Activated T-helper 17 cell treated with anti-CD3 and anti-CD28 coated beads, Interleukin-2, amount 50 U/mL, for 72 hours (primary cell): ENCODE data around the gene PDZD2. TPM values are rescaled to one million over a fixed set of nuclear protein-coding genes. Genes with fewer than 3 reads are reported as not detected.

Experiments
- ATAC-seq: fragments of 150-1000 bp; cut with Tn5 transposase; replicated peaks from 2 replicates; pipeline ENCODE4 v1.10.0; 2021; ENCODE audit warnings: mild to moderate bottlenecking, moderate library complexity
- H3K27ac Mint-ChIP-seq: one replicate; pipeline ENCODE4 v1.8.0; 2022; ENCODE audit warnings: mixed read lengths
- H3K27me3 Mint-ChIP-seq: one replicate; pipeline ENCODE4 v1.8.0; 2022; ENCODE audit warnings: mixed read lengths
- H3K36me3 Mint-ChIP-seq: one replicate; pipeline ENCODE4 v1.8.0; 2022; ENCODE audit warnings: low read depth, mild to moderate bottlenecking, mixed read lengths
- H3K4me1 Mint-ChIP-seq: one replicate; pipeline ENCODE4 v1.8.0; 2022; ENCODE audit warnings: mixed read lengths
- H3K4me3 Mint-ChIP-seq: one replicate; pipeline ENCODE4 v1.8.0; 2022; ENCODE audit warnings: mild to moderate bottlenecking, mixed read lengths
- H3K9me3 Mint-ChIP-seq: one replicate; pipeline ENCODE4 v1.8.0; 2022; ENCODE audit warnings: mixed read lengths
- total RNA-seq, 2 donors: library from RNA; stranded (reverse); gene quantifications; one replicate each; pipeline ENCODE4 v1.2.3, GENCODE V29; 2022

The PDZD2 gene
- total RNA-seq, 2 donors from 2014 or later = 0.53 TPM; not detected in 1

DNA sequence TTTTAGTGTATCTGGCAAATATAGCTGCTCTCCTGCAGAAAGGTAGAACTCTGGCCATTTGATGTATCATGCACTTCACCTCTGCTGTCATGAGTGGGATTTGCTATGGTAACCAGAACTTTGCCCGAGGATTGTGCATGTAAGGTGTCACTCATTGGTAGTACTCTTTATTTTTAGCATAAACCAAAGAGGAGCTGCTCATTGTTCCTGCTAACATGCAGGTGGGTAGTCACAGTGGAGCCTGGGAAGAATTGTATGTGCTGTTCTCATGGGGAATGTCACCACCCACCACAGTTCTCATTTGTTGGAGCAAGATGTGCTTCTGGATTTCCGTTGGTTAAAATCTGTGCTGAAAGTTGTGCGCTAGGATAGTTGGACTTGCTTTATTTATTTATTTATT, 12.3 kb downstream of the PDZD2 start:
- ATAC-seq = no peak
- Mint-ChIP-seq H3K27me3 (peaks cover 2% of the 10 kb centered on the region), H3K4me3 (no peak overlapping the region), H3K9me3 (no peaks in the 10 kb centered on the region), H3K27ac (no peak overlapping the region), H3K4me1 (no peaks in the 10 kb centered on the region), H3K36me3 (no peaks in the 10 kb centered on the region)

DNA sequence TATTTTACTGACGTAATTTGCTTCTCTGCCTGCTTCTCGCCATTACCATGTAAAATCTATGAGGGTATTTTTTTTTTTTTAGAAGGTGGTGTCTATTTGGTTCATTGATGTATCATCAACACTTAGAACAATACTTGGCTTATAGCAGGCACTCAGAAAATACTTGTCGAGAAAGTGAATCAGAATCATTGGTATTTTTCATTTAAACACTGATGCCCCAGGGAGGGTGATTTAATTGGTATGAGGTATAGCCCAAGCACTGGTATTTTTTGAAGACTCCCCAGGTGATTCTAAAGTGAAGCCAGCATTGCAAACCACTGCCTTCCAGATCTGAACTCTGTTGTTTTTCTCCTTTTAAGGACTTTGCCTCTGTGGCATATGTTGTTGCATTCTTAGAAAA, 16.6 kb downstream of the PDZD2 start:
- H3K27ac Mint-ChIP-seq = no peak overlapping the region
- H3K4me1 Mint-ChIP-seq = no peaks in the 10 kb centered on the region
- no peaks in the 10 kb centered on the region for H3K9me3 Mint-ChIP-seq
- peaks cover 8% of the 10 kb centered on the region for H3K27me3 Mint-ChIP-seq
- no peak for ATAC-seq
- H3K4me3 Mint-ChIP-seq = no peak overlapping the region
- no peaks in the 10 kb centered on the region for H3K36me3 Mint-ChIP-seq

DNA sequence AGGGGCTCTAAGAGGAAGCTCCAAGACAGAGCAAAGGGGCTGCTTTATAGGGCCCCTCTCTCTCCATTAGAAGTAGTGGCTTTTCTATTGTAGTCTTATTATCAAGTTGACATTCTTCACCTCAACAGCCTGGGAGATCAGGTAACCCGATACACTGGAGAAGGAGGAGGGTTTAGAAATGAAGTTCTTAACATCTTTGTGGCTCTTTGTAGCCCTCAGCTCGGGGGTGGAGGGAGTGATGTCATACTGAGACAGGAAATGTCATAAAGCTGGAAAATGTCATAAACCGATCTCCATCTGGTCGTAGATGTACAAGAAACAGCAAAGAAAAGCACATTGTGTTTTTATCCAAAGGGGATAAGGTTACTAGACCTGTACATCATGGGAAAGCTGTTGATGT, 17.9 kb downstream of the PDZD2 start:
- H3K27ac Mint-ChIP-seq = no peak overlapping the region
- H3K4me1 Mint-ChIP-seq = no peaks in the 10 kb centered on the region
- peaks cover 8% of the 10 kb centered on the region for H3K27me3 Mint-ChIP-seq
- no peak for ATAC-seq
- no peak overlapping the region for H3K4me3 Mint-ChIP-seq
- H3K9me3 Mint-ChIP-seq = no peaks in the 10 kb centered on the region
- H3K36me3 Mint-ChIP-seq = no peaks in the 10 kb centered on the region

DNA sequence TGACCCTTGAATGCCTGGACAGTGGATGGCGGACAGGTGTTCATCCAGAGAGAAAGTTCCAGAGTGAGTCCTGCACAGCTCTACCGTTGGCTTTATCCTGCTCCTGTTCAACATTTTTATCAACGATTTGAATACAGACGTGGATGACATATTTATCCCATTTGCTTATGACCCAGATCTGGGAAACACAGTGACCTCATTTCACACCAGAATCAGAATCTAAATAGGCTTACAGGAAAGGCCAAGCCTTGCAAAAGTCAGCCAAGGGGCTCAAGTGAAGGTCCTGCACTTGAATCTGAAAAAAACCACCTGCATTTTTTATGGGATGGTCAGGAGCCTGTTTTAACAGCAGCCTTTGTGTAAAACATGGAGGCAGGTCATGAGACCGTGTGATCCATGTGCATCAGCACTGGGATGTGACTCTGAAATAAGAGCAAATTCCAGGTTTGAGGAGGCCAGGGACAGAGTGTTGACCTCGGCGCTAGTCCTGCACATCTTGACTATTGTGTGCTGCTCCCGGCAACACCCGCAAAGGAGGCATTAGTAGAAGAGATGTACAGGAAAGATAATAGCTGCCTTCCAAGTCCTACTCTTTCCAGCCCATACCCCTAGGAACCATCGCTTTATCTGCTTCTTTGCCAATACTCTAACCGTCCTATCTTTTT, 18.5 kb downstream of the PDZD2 start:
- H3K4me3 Mint-ChIP-seq = no peak overlapping the region
- H3K27me3 Mint-ChIP-seq = peaks cover 8% of the 10 kb centered on the region
- ATAC-seq = no peak
- no peaks in the 10 kb centered on the region for H3K36me3 Mint-ChIP-seq
- no peaks in the 10 kb centered on the region for H3K9me3 Mint-ChIP-seq
- no peak overlapping the region for H3K27ac Mint-ChIP-seq
- H3K4me1 Mint-ChIP-seq = no peaks in the 10 kb centered on the region

DNA sequence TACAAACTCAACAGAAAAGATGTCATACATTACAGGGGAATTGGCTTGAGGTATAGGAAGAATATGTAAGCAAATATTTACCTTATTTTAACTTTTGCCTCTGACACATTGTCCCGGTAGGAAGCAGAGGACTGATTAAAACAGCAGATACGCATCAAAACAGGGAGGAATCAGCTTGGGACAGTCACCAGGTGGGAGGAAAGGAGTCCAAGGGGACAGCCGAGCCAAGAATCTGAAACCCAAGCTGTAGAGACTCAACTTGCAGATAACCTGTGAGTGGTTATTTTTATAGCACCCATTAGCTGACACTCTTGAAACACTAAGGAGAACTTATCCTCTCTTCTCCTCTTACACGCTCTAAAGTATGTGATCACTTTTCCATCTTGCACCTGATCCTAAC, 22.3 kb downstream of the PDZD2 start:
- no peaks in the 10 kb centered on the region for H3K36me3 Mint-ChIP-seq
- H3K4me1 Mint-ChIP-seq = no peaks in the 10 kb centered on the region
- H3K4me3 Mint-ChIP-seq = no peak overlapping the region
- no peak for ATAC-seq
- H3K27ac Mint-ChIP-seq = no peak overlapping the region
- H3K27me3 Mint-ChIP-seq = peaks cover 5% of the 10 kb centered on the region
- H3K9me3 Mint-ChIP-seq = no peaks in the 10 kb centered on the region

DNA sequence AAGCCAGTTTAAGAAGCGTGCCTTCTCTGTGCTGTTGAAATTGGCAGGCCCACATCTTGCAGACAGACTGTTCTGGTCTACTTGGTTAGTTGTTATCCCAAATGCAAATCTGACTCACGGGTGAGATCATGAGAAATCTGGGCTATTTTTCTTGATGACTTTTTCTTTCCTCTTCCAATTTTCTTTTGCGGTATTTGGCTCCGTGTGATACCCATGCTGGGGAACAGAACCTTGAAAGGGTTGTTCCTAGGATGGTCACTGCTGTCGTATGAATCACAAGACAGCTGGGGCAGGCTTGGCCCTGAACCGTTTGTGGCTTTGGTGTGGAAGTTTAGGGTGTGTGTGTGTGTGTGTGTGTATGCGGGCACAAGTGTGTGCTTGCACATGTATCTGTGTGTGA, 24.6 kb downstream of the PDZD2 start:
- no peak for ATAC-seq
- Mint-ChIP-seq H3K9me3 (no peaks in the 10 kb centered on the region), H3K4me1 (no peaks in the 10 kb centered on the region), H3K4me3 (no peak overlapping the region), H3K27me3 (peaks cover 4% of the 10 kb centered on the region), H3K36me3 (no peaks in the 10 kb centered on the region), H3K27ac (no peak overlapping the region)

DNA sequence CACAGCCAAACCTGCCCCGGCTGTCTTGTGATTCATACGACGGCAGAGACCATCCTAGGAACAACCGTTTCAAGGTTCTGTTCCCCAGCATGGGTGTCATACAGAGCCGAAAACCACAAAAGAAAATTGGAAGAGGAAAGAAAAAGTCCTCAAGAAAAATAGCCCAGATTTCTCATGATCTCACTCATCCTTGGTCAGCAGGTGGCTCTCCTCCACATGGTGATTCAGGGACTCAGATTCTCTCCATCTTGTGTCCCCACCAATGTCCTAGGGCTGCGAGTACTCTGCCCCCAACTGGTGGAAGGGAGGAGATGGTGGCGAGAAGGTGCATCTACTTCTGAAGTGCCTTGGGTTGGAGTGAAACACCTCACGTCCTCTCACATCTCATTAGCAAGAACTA, 25.6 kb downstream of the PDZD2 start:
- no peak for ATAC-seq
- Mint-ChIP-seq H3K9me3 (no peaks in the 10 kb centered on the region), H3K4me1 (no peaks in the 10 kb centered on the region), H3K27ac (no peak overlapping the region), H3K27me3 (no peaks in the 10 kb centered on the region), H3K36me3 (no peaks in the 10 kb centered on the region), H3K4me3 (no peak overlapping the region)

DNA sequence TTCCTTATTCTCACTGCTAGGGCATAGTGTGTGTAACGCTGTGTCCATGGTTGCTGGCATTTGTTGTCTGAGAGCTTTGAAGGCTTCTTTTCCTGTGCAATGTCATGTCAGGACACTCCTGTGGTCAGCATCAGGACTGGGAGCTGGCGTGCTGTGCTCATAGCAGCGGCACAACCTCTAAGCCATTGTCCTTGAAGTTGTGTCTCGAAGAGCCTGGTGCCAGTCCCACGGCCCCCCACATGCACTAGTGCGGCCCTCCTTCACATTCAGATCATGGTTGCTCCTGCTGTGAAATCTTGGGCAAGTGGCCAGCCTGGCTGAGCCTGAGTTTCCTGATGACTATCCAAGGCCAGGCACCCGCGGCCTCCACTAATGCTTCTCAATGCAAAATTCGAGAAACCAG, 32.4 kb downstream of the PDZD2 start:
- Mint-ChIP-seq H3K36me3 (no peaks in the 10 kb centered on the region), H3K4me3 (no peak overlapping the region), H3K27me3 (no peaks in the 10 kb centered on the region), H3K27ac (no peak overlapping the region), H3K9me3 (no peaks in the 10 kb centered on the region), H3K4me1 (no peaks in the 10 kb centered on the region)
- ATAC-seq = no peak

DNA sequence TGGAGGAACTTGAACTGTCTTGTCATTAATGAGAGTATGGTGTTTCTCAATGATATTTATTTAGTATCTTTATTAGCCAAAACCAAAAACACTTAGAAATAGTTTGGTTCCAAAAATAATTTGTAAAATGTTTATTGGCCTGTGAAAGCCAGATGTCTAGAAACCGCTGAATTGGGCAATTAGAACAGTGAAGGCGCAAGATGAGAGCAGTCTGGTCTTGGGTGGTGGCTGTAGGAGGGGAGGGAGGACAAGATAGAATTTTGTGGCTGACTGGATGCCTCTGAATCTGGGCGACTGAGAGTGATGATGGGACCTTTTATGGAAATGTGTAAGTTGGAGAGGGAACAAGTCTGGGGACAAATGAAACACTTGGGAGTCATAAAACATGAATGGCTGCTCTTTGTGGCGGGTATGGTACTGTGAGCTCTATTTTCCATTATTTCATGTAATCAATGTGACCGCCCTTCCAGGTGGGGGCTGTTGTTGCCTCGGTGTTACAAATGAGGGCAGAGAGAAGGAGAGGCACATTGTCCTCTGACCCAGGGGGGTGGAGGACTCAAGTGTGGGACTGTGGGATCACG, 35.5 kb downstream of the PDZD2 start:
- Mint-ChIP-seq H3K27ac (no peak overlapping the region), H3K4me3 (no peak overlapping the region), H3K36me3 (no peaks in the 10 kb centered on the region), H3K27me3 (no peaks in the 10 kb centered on the region), H3K9me3 (no peaks in the 10 kb centered on the region), H3K4me1 (no peaks in the 10 kb centered on the region)
- ATAC-seq = no peak

DNA sequence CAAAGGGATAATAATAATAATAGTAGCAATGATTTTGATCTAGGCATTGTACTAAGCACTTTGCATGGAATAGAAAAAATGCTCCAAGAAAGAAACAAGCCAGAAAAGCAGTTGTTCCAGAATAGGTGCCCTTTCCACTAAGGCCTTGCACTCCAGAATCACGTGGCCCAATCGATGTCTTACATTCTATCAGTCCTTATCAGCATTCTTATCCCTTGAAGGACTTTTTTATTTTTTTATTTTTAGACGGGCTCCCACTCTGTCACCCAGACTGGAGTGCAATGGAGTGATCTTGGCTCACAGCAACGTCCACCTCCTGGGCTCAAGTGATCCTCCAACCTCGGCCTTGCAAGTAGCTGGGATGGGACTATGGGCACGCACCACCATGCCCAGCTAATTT, 36.5 kb downstream of the PDZD2 start:
- Mint-ChIP-seq H3K27ac (no peak overlapping the region), H3K9me3 (no peaks in the 10 kb centered on the region), H3K36me3 (no peaks in the 10 kb centered on the region), H3K27me3 (no peaks in the 10 kb centered on the region), H3K4me1 (no peaks in the 10 kb centered on the region), H3K4me3 (no peak overlapping the region)
- no peak for ATAC-seq

DNA sequence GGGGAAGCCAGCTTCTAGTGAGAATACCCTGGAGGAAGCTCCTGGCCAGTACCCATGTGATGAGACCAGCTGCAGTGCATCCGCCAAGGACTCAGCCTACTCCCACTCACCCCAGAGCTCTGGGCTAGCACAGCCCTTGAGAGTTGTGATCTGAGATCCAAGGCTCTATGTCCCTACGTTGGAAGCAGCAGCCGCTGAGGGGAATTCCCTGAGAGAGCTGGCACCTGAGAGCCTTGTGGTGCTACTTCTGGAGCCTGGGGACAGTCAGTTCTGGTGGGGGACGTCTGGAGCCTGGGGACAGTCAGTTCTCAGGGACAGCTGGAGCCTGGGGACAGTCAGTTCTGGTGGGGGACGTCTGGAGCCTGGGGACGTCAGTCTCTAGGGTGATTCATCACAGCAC, 39.2 kb downstream of the PDZD2 start:
- H3K27ac Mint-ChIP-seq = no peak overlapping the region
- no peaks in the 10 kb centered on the region for H3K36me3 Mint-ChIP-seq
- no peaks in the 10 kb centered on the region for H3K9me3 Mint-ChIP-seq
- H3K4me3 Mint-ChIP-seq = no peak overlapping the region
- H3K4me1 Mint-ChIP-seq = no peaks in the 10 kb centered on the region
- H3K27me3 Mint-ChIP-seq = no peaks in the 10 kb centered on the region
- no peak for ATAC-seq

DNA sequence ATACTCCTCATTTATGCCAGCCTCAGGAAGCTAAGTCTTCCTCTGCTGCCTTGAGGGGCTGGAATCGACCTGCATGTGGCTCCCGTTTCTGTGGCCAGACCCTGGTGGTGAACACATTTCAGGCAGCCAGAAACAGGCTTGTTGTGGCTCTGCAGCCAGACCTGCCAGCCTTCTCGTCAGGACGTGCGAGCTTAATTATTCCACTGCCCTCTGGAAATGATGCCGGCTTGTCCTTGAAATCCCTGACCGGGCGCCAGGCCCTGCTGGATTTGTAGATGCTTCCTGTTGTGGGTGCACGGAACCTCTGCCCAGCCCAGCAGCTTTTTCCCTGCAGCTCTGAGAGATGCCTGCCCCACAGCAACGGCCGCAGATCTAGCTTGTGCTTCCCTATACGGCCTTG, 41.6 kb downstream of the PDZD2 start:
- ATAC-seq = no peak
- H3K27me3 Mint-ChIP-seq = no peaks in the 10 kb centered on the region

DNA sequence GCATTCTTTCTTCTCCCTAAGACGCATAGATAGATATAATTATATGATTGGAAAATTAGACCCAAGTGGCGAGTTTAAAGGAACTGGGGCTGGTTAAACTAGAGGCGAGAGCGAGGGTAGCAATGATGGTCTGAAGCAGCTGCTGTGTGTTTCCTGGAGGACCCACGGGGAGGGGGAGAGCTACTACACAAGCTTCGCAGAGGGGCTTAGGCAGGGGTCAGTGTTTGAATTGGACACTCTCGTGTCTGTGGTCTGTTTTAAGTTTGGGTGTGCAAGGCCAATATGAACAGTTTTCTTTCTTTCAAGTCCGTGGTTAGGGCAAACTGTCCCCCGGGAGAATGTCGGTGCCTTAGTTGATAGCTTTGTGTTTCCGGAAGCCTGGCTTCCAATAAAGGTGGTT, 43.1 kb downstream of the PDZD2 start:
- Mint-ChIP-seq H3K4me1 (no peaks in the 10 kb centered on the region), H3K27me3 (no peaks in the 10 kb centered on the region), H3K27ac (no peak overlapping the region), H3K9me3 (no peaks in the 10 kb centered on the region), H3K36me3 (no peaks in the 10 kb centered on the region), H3K4me3 (no peak overlapping the region)
- no peak for ATAC-seq

More for the DNA sequence above, 41.6 kb downstream of the PDZD2 start:
- Mint-ChIP-seq H3K27ac (no peak overlapping the region), H3K4me1 (no peaks in the 10 kb centered on the region), H3K4me3 (no peak overlapping the region), H3K9me3 (no peaks in the 10 kb centered on the region), H3K36me3 (no peaks in the 10 kb centered on the region)

DNA sequence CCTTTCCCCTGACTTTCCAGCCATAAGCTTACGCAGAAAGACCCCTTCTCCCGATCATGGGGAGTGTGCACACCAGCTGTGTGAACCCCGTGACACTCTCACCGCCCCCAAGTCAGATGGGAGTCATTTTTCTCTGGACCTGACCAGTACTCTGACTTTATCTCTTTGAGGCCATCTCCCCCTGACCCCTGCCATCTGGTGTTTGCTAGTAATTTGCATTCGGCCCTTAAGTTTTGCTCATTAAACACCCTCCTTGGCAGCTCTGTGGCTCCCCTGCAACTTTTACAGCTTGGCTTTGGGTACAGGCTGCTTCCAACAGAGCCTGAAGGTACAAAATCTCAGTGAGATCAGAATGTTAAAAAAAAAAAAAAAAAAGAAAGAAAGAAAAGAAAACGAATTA, 43.9 kb downstream of the PDZD2 start:
- no peak overlapping the region for H3K27ac Mint-ChIP-seq
- H3K4me1 Mint-ChIP-seq = no peaks in the 10 kb centered on the region
- H3K36me3 Mint-ChIP-seq = no peaks in the 10 kb centered on the region
- no peaks in the 10 kb centered on the region for H3K9me3 Mint-ChIP-seq
- no peak for ATAC-seq
- H3K4me3 Mint-ChIP-seq = no peak overlapping the region
- H3K27me3 Mint-ChIP-seq = no peaks in the 10 kb centered on the region

DNA sequence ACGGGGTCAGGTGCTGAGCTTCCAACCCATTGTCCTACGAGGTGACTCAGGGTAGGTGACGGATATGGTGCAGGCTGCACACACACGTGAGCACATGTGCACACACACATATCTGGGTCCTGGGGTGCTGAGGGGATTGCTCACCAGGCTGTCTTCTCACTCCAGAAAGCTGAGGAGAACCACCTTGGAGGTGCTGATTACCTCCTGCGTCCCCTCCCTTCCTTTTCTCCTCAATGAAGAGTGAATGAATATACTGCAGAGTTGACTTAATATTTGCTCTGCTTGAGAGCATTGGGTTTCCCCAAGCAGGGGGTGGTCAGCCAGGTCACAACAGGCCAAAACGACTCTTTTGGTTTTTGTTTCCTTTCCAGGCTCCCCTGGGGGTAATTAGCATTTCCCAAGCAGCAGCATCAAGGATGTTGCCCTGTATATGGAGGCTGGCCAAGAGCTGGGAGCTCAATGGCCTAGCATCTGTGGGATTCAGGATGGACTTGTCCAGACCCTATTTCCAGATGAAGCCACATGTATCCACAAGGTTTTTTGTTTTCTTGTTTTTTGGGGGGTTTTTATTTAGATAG, 49.7 kb downstream of the PDZD2 start:
- Mint-ChIP-seq H3K9me3 (no peaks in the 10 kb centered on the region), H3K36me3 (no peaks in the 10 kb centered on the region), H3K27ac (no peak overlapping the region), H3K4me3 (no peak overlapping the region), H3K27me3 (no peaks in the 10 kb centered on the region), H3K4me1 (no peaks in the 10 kb centered on the region)
- ATAC-seq = no peak
